ENCODE measurements around the gene IFNL2. TPM values are rescaled to one million over a fixed set of nuclear protein-coding genes. Genes with fewer than 3 reads are reported as not detected.
"Not testable (repeated sequence)": the region's sequence is repeated elsewhere in the genome, so short reads cannot be mapped to it uniquely, and the experiment has no call there.

Gene IFNL2
- total RNA-seq, 4 donors from 2014 or later: not detected

- 81% methylated on average over 9 of the region's 9 CpGs for WGBS
- peaks cover 31% of the 10 kb centered on the region for H3K27me3 ChIP-seq
Observed at GRCh38 chr19:39270036-39270871, 2.1 kb downstream of the IFNL2 start.

GRCh38 chr19:39273859-39274258 lies 5.7 kb downstream of the IFNL2 start:
- H3K27me3 ChIP-seq: peaks cover 15% of the 10 kb centered on the region
- H3K4me1 ChIP-seq, H3K4me3 ChIP-seq, H3K36me3 ChIP-seq, H3K27ac ChIP-seq, H3K9me3 ChIP-seq: not testable (repeated sequence)
- 86% methylated on average over 5 of the region's 5 CpGs for WGBS
- DNase-seq (ENCODE audit: low spot score in 2 of 2): peak; percentile 4 to 35

More at GRCh38 chr19:39270036-39270871, 2.1 kb downstream of the IFNL2 start:
- Histone ChIP-seq H3K4me1 (peaks cover under 1% of the 10 kb centered on the region), H3K4me3 (no peak overlapping the region), H3K36me3 (no peaks in the 10 kb centered on the region), H3K27ac (no peak overlapping the region), H3K9me3 (no peaks in the 10 kb centered on the region)
- DNase-seq (ENCODE audit: low spot score in 2 of 2): peak; percentile 24 to 37
- TF ChIP-seq EP300 (IDR thresholded peaks at IDR 0.05) (no peak), CTCF (IDR thresholded peaks at IDR 0.05) (no peak), POLR2A (IDR thresholded peaks at IDR 0.05) (no peak), POLR2AphosphoS5 (IDR thresholded peaks at IDR 0.05) (no peak)

DNA sequence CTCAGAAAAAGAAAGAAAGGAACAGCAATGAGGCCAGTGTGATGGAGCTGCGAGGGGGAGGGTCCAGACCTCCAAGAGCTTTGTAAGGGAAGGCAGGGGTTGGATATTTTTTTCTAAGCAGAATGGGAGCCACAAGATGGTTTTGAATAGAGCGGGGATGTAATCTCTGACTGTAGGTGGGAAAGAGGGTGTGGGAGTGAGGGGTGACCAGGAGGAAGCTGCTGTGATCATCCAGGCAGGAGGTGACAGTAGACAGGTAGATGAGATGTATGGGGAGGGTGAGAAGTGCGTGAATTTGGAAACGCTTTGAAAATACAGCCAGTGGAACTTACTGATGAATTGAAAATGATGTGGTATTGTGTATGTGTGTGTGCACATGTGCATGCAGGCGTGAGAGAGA lies 7.4 kb downstream of the IFNL2 start:
- 81% methylated on average over 5 of the region's 5 CpGs for WGBS
- no peak overlapping the region for H3K4me3 ChIP-seq
- peak in 1 of 2 donors; percentile 31 for DNase-seq (ENCODE audit: low spot score in 2 of 2)
- TF ChIP-seq EP300 (IDR thresholded peaks at IDR 0.05): no peak
- no peak for TF ChIP-seq CTCF (IDR thresholded peaks at IDR 0.05)
- TF ChIP-seq POLR2A (IDR thresholded peaks at IDR 0.05): no peak
- TF ChIP-seq POLR2AphosphoS5 (IDR thresholded peaks at IDR 0.05): no peak
- H3K27me3 ChIP-seq: peaks cover 7% of the 10 kb centered on the region
- H3K27ac ChIP-seq: no peak overlapping the region
- H3K4me1 ChIP-seq: no peaks in the 10 kb centered on the region
- no peaks in the 10 kb centered on the region for H3K36me3 ChIP-seq
- H3K9me3 ChIP-seq: no peaks in the 10 kb centered on the region

- Histone ChIP-seq H3K27me3 (peaks cover 2% of the 10 kb centered on the region), H3K4me1 (no peaks in the 10 kb centered on the region), H3K27ac (no peak overlapping the region), H3K4me3 (no peak overlapping the region), H3K9me3 (peaks cover under 1% of the 10 kb centered on the region), H3K36me3 (no peaks in the 10 kb centered on the region)
- no peak for TF ChIP-seq CTCF (IDR thresholded peaks at IDR 0.05)
- TF ChIP-seq POLR2A (IDR thresholded peaks at IDR 0.05): no peak
- TF ChIP-seq EP300 (IDR thresholded peaks at IDR 0.05): no peak
- no peak for TF ChIP-seq POLR2AphosphoS5 (IDR thresholded peaks at IDR 0.05)
- WGBS: 89% methylated on average over 5 of the region's 5 CpGs
- DNase-seq (ENCODE audit: low spot score in 2 of 2): peak in 1 of 2 donors; percentile 8
Observed at GRCh38 chr19:39276740-39277139, 8.5 kb downstream of the IFNL2 start.

DNA sequence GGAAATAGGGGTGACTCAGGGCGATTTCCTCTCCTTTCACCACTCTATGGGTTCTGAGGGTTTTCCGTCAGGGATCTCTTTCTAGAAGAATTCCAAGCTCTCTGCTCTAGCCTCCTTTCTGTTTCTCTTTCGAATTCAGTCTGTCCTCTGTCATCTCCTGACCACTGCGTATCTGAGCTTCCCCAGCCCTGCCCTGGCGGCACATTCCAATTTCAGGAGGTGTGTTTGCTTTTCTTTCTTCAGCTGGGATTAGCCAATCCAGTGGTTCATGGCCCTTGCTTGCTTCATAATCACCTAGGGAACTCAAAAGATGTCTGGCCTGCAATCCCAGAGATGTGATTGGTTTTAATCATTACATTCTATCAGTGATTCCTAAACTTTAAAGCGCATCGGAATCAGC lies 9.4 kb downstream of the IFNL2 start:
- Histone ChIP-seq H3K9me3 (peaks cover 8% of the 10 kb centered on the region), H3K4me1 (no peaks in the 10 kb centered on the region), H3K27me3 (peaks cover 2% of the 10 kb centered on the region), H3K27ac (no peak overlapping the region), H3K36me3 (no peaks in the 10 kb centered on the region), H3K4me3 (no peak overlapping the region)
- peak in 1 of 2 donors; percentile 2 for DNase-seq (ENCODE audit: low spot score in 2 of 2)
- WGBS: 85% methylated on average over 7 of the region's 7 CpGs
- TF ChIP-seq EP300 (IDR thresholded peaks at IDR 0.05) (no peak), POLR2AphosphoS5 (IDR thresholded peaks at IDR 0.05) (no peak), POLR2A (IDR thresholded peaks at IDR 0.05) (no peak), CTCF (IDR thresholded peaks at IDR 0.05) (no peak)

Measured in suprapubic skin (tissue), 4 donors.